Measurements from ENCODE around the gene TSPAN9.
A peak's percentile ranks its signal among the peaks of the same experiment; 100 is the strongest.
"Not testable (repeated sequence)": the region's sequence is repeated elsewhere in the genome, so short reads cannot be mapped to it uniquely, and the experiment has no call there.

The TSPAN9 gene

DNA sequence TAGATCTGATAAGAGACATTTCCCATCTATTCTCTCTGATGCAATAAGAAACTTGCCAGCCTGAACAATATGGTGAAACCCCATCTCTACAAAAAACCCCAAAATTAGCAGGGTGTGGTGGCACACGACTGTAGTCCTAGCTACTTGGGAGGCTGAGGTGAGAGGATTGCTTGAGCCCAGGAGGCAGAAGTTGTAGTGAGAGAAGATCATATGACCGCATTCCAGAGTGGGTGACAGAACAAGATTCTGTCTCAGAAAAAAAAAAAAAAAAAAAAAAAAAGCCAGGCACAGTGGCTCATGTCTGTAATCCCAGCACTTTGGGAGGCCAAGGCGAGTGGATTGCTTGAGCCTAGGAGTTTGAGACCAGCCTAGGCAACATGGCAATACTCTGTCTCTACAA, 11.3 kb upstream of the TSPAN9 start:
- not testable (repeated sequence) for H3K9ac ChIP-seq (ENCODE audit: low read depth, low read length); H3K27me3 ChIP-seq (ENCODE audit: control insufficient read depth, insufficient read depth, low read length); H3K4me1 ChIP-seq (ENCODE audit: control insufficient read depth, insufficient read depth, low read length); H3K4me3 ChIP-seq (ENCODE audit: low read depth, low read length); H3K36me3 ChIP-seq (ENCODE audit: control insufficient read depth, insufficient read depth, low read length); H3K9me3 ChIP-seq (ENCODE audit: control insufficient read depth, insufficient read depth, low read length)

DNA sequence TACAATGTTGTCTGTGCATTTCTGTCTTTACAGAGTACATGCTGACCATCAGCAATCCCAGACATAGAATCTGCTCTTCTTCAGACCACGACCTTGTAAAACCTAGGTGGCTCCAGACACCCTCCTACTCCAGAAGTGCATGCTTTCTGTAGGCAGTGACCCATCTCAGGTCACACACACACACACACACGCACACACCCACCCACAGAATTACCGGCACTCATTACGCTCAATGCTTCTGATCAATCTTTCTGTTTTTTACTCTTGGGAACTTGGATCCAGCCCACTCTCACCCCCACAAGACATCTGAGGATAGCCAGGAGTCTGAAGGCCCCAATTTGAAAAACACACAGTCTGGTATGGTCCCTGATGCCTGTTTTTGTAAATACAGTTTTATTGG, 7.5 kb upstream of the TSPAN9 start:
- H3K36me3 ChIP-seq (ENCODE audit: control insufficient read depth, insufficient read depth, low read length), result no peaks in the 10 kb centered on the region
- no peak overlapping the region for H3K4me3 ChIP-seq (ENCODE audit: low read depth, low read length)
- H3K9me3 ChIP-seq (ENCODE audit: control insufficient read depth, insufficient read depth, low read length), result no peaks in the 10 kb centered on the region
- no peaks in the 10 kb centered on the region for H3K27me3 ChIP-seq (ENCODE audit: control insufficient read depth, insufficient read depth, low read length)
- H3K9ac ChIP-seq (ENCODE audit: low read depth, low read length), result no peak overlapping the region
- H3K4me1 ChIP-seq (ENCODE audit: control insufficient read depth, insufficient read depth, low read length), result no peaks in the 10 kb centered on the region

DNA sequence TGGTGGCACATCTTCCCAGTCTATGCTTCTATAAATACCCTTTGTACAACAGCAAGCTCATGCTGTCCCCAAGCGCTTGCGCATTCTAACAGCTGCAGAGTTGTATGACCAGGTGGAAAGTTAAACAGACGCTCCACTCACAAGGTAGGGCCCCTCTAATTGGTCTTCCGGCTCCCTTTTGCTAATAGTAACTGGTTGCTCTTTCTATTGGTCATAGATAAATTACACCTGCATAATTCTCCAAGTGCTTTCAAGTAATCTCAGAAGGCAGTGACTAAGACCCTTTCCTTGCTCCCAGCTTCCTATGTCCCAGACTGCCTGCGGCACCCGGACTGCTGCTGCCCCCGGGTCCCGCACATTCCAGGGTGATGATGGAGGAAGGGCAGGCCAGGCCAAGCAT, 6.1 kb upstream of the TSPAN9 start:
- H3K4me1 ChIP-seq (ENCODE audit: control insufficient read depth, insufficient read depth, low read length), result no peaks in the 10 kb centered on the region
- H3K4me3 ChIP-seq (ENCODE audit: low read depth, low read length), result no peak overlapping the region
- H3K9me3 ChIP-seq (ENCODE audit: control insufficient read depth, insufficient read depth, low read length), result no peaks in the 10 kb centered on the region
- peaks cover 4% of the 10 kb centered on the region for H3K27me3 ChIP-seq (ENCODE audit: control insufficient read depth, insufficient read depth, low read length)
- H3K36me3 ChIP-seq (ENCODE audit: control insufficient read depth, insufficient read depth, low read length), result no peaks in the 10 kb centered on the region
- no peak overlapping the region for H3K9ac ChIP-seq (ENCODE audit: low read depth, low read length)

DNA sequence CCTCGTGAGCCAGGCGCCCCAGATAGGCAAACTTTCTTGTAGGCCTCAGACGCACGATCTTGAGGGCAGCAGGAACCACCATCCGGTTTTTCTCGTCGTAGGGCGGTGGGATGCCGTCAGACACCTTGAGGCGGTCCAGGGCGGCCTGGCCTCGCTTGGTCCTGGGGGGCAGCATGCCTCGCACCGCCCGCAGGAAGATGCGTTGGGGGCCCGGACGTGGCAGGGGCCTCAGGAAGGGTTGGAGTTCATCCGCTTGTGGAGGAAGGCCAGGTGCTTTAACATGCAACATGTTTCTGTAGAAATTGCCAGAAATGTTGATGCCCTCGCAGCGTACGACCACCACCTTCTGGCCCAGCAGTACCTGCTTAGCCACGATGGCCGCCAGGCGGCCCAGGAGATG, 5.5 kb upstream of the TSPAN9 start:
- Histone ChIP-seq H3K36me3 (ENCODE audit: control insufficient read depth, insufficient read depth, low read length) (no peaks in the 10 kb centered on the region), H3K4me1 (ENCODE audit: control insufficient read depth, insufficient read depth, low read length) (no peaks in the 10 kb centered on the region), H3K9ac (ENCODE audit: low read depth, low read length) (no peak overlapping the region), H3K27me3 (ENCODE audit: control insufficient read depth, insufficient read depth, low read length) (peaks cover 4% of the 10 kb centered on the region), H3K4me3 (ENCODE audit: low read depth, low read length) (no peak overlapping the region), H3K9me3 (ENCODE audit: control insufficient read depth, insufficient read depth, low read length) (no peaks in the 10 kb centered on the region)

DNA sequence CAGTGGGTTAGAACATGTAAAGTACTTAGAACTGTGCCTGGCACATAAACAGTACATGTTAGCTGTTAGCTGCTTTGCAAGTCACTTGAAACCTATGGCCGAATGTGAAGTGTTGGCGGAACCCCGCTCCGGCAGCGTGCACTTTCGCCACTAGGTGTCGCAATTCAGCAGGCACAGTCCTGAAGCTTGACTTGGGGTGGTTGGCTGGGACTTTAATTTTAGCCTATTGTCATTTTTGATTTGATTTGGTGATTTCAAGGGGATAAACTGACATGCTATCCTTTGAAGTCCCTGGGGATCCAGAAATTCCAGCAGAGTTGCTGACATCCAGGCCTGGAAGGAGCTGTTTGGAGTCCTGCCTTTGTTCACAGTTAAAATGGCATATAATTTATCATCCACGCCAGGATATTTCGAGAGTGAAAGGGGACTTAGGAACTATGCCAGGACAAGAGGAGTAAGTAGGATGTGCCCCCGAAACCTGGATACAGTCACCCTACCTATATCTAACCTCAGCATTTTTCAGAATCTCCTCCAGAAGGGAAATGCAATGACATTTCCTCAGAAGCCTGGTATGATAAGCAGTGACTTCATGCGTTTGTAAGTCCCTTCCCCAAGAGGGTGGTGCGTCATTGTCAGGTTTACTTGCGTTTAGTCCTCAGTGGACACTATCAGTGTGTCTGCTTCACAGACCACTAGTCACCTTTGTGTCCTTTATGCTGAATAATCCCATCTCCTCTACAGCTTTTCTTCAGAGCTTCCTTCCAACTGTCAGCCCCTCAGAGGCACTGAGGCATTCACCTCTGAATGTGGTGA, 3.5 kb upstream of the TSPAN9 start:
- Histone ChIP-seq H3K36me3 (ENCODE audit: control insufficient read depth, insufficient read depth, low read length) (no peaks in the 10 kb centered on the region), H3K9ac (ENCODE audit: low read depth, low read length) (no peak overlapping the region), H3K4me1 (ENCODE audit: control insufficient read depth, insufficient read depth, low read length) (peaks cover 5% of the 10 kb centered on the region), H3K27me3 (ENCODE audit: control insufficient read depth, insufficient read depth, low read length) (peaks cover 9% of the 10 kb centered on the region), H3K9me3 (ENCODE audit: control insufficient read depth, insufficient read depth, low read length) (no peaks in the 10 kb centered on the region), H3K4me3 (ENCODE audit: low read depth, low read length) (no peak overlapping the region)

DNA sequence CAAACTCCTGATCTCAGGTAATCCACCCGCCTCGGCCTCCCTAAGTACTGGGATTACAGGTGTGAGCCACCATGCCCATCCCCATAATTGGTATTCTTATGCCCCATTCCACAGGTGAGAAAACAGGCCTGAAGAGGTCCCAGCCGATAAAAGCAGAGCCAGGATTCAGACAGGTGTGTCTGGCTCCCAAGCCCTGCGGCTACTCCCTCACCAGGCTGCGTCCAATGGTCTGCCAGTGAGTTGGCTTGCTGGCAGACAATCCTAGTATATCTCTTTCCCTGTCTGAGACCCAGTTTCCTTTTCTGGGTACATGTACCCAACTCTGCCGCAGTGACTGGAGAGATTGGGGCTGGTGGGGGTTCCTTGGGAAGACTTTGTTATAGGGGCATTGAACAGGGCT, 1.9 kb upstream of the TSPAN9 start:
- no peaks in the 10 kb centered on the region for H3K36me3 ChIP-seq (ENCODE audit: control insufficient read depth, insufficient read depth, low read length)
- H3K9ac ChIP-seq (ENCODE audit: low read depth, low read length), result no peak overlapping the region
- peaks cover 9% of the 10 kb centered on the region for H3K27me3 ChIP-seq (ENCODE audit: control insufficient read depth, insufficient read depth, low read length)
- no peaks in the 10 kb centered on the region for H3K9me3 ChIP-seq (ENCODE audit: control insufficient read depth, insufficient read depth, low read length)
- H3K4me1 ChIP-seq (ENCODE audit: control insufficient read depth, insufficient read depth, low read length), result peaks cover 5% of the 10 kb centered on the region
- no peak overlapping the region for H3K4me3 ChIP-seq (ENCODE audit: low read depth, low read length)

DNA sequence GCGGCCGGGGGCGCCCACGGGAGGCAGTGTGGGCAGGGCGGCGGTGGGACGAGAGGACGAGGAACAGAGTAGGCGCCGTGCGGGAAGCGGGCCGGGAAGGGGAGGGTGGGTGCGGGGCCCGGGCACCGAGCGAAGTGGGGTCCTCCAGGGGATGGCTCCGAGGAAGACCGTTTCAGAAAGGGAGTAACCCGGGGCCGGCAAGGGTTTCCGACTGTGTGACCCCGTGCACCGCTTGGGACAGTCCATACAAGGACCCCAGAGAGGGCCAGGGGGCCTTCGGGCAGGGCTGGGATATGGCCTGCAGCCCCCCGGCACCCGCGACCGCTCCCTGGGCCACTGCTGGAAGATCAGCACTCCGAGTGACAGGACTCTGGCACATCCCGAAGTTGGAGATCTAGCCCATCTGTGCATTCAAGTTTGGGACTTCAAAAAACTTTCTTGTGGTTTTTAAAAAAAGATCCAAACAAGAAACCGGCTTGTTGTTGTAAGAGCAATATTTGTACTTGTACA, 448 bp downstream of the TSPAN9 start:
- no peaks in the 10 kb centered on the region for H3K36me3 ChIP-seq (ENCODE audit: control insufficient read depth, insufficient read depth, low read length)
- H3K27me3 ChIP-seq (ENCODE audit: control insufficient read depth, insufficient read depth, low read length), result peaks cover 9% of the 10 kb centered on the region
- peak overlapping the region; percentile 47 for H3K9ac ChIP-seq (ENCODE audit: low read depth, low read length)
- peak overlapping the region; percentile 54 for H3K4me3 ChIP-seq (ENCODE audit: low read depth, low read length)
- H3K4me1 ChIP-seq (ENCODE audit: control insufficient read depth, insufficient read depth, low read length), result peaks cover 6% of the 10 kb centered on the region
- H3K9me3 ChIP-seq (ENCODE audit: control insufficient read depth, insufficient read depth, low read length), result no peaks in the 10 kb centered on the region

DNA sequence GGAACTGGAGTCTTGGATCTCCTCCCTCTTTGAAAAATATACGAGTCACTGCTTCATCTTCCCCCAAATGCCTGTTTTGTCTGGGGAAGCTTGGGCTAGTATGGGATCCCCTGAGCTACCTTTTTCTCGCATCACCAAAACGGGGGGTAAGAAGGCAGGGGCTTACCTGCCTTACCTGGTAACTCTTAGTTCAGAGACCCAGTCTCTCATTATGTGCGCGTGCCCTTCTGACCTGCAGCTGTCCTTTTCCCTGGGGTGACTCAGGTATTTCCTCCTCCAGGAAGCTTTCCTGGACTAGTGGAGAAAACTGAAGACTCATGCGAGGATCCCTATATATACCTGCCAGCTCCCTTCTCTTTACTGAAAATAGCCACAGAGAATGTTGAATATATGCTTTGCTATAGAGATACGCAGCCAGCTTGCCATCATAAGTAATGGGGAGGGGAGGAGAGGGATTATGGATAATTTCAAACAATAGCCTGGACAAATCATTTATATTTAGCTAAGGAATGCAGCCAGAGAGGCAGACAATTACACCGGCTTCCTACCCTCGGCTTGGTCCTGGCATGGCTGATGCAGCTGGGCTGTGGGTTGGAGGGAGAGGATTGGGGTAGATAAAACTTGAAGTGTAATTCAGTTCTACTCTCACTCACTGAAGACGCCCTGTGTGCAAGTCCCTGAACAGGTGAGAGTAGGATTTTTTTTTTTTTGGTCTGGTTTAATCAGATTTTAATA, 1.1 kb downstream of the TSPAN9 start:
- Histone ChIP-seq H3K27me3 (ENCODE audit: control insufficient read depth, insufficient read depth, low read length) (peaks cover 9% of the 10 kb centered on the region), H3K36me3 (ENCODE audit: control insufficient read depth, insufficient read depth, low read length) (no peaks in the 10 kb centered on the region), H3K4me3 (ENCODE audit: low read depth, low read length) (peak overlapping the region; percentile 54), H3K9me3 (ENCODE audit: control insufficient read depth, insufficient read depth, low read length) (no peaks in the 10 kb centered on the region), H3K9ac (ENCODE audit: low read depth, low read length) (no peak overlapping the region), H3K4me1 (ENCODE audit: control insufficient read depth, insufficient read depth, low read length) (peaks cover 7% of the 10 kb centered on the region)

DNA sequence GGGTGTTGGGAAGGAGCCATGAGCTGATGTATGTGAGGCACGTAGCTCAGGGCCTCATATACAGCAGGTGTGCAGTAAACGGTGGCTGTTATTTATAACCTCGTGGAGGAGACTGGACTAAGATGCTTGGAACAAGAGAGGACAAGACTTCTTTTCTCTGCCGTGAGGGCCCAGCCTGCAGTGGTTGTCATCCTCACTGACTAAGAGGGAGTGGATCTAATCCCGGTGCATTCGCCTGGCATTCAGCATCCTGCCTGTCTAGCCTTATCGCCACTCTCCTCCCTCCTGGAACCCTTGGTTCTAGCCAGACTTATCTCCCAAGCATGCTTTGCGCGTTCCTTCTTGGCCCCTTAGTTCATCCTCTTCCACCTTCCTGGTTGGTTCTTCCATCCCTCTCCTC, 3.9 kb downstream of the TSPAN9 start:
- H3K9me3 ChIP-seq (ENCODE audit: control insufficient read depth, insufficient read depth, low read length), result no peaks in the 10 kb centered on the region
- no peak overlapping the region for H3K9ac ChIP-seq (ENCODE audit: low read depth, low read length)
- peaks cover 16% of the 10 kb centered on the region for H3K4me1 ChIP-seq (ENCODE audit: control insufficient read depth, insufficient read depth, low read length)

DNA sequence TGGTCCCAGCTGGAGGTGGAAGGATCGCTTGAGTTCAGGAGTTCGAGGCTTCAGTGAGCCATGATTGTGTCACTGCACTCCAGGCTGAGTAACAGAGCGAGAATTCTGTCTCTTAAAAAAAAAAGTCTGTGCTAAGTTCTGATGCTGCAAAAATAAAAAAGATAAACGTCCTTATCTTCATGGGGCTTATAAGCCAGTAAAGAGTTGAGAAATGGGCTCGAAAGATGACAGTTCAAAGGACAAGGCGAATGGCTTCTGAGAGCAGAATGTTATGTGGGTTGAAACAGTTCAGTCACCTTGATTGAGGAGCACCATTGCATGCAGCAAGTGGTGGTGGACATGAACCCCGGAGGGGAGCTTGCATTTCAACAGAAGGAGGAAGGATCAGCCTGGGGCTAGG, 4.7 kb downstream of the TSPAN9 start:
- Histone ChIP-seq H3K27me3 (ENCODE audit: control insufficient read depth, insufficient read depth, low read length) (peaks cover 6% of the 10 kb centered on the region), H3K36me3 (ENCODE audit: control insufficient read depth, insufficient read depth, low read length) (no peaks in the 10 kb centered on the region), H3K9ac (ENCODE audit: low read depth, low read length) (no peak overlapping the region), H3K4me1 (ENCODE audit: control insufficient read depth, insufficient read depth, low read length) (peaks cover 16% of the 10 kb centered on the region), H3K4me3 (ENCODE audit: low read depth, low read length) (no peak overlapping the region), H3K9me3 (ENCODE audit: control insufficient read depth, insufficient read depth, low read length) (no peaks in the 10 kb centered on the region)

More for the DNA sequence above, 3.9 kb downstream of the TSPAN9 start:
- Histone ChIP-seq H3K36me3 (ENCODE audit: control insufficient read depth, insufficient read depth, low read length) (no peaks in the 10 kb centered on the region), H3K27me3 (ENCODE audit: control insufficient read depth, insufficient read depth, low read length) (peaks cover 6% of the 10 kb centered on the region), H3K4me3 (ENCODE audit: low read depth, low read length) (no peak overlapping the region)

DNA sequence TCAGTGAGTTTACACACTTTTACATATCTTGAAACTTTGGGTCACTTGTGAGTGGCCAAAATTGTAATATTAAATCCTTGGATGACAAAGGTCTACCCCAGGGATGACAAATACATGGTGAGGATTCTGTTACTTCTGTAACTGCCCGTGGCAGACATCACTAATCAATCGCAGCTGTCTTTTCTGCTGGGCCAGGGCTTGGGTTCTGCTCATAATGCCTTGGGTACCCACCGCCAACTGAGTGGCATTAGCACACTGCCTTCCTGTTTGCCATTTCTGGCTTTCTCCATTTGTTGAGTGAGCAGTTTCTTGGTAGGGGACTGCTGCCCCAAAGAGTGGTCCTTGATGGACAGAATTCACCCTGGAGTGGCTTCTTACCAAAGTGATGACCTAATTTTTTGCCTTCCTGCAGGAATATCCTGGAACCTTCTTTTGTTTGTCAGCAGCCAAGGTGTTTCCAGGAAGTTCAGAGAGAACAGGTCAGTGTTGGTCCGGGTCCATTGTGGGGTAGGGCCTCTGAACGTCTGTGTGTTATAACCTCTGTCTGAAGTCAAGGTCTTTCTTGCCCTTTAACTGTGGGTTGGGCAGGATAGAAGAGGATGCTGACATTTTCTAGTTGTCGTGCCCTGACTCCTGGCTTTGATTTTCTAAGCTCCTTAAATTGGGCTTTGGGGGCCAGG, 6.2 kb downstream of the TSPAN9 start:
- no peaks in the 10 kb centered on the region for H3K27me3 ChIP-seq (ENCODE audit: control insufficient read depth, insufficient read depth, low read length)
- no peak overlapping the region for H3K9ac ChIP-seq (ENCODE audit: low read depth, low read length)
- no peaks in the 10 kb centered on the region for H3K9me3 ChIP-seq (ENCODE audit: control insufficient read depth, insufficient read depth, low read length)
- H3K4me1 ChIP-seq (ENCODE audit: control insufficient read depth, insufficient read depth, low read length), result peaks cover 11% of the 10 kb centered on the region
- no peak overlapping the region for H3K4me3 ChIP-seq (ENCODE audit: low read depth, low read length)
- no peaks in the 10 kb centered on the region for H3K36me3 ChIP-seq (ENCODE audit: control insufficient read depth, insufficient read depth, low read length)

Measured in iPS-15b (cell line).